HCT116 (cell line): ENCODE results near the gene PCDHGC4. TPM values are rescaled to one million over a fixed set of nuclear protein-coding genes. Genes with fewer than 3 reads are reported as not detected.

ENCODE experiments used
- ATAC-seq: fragments of 200-7000 bp; cut with Tn5 transposase; 2 replicates; pipeline ENCODE4 v1.9.1; 2020; ENCODE audit warnings: mild to moderate bottlenecking, moderate library complexity
- BruUV-seq: library from RNA; stranded (reverse); fragments of 400-500 nt; replicated peaks from 2 replicates; lab custom pipeline; 2021; lab: Mats Ljungman, UMichigan
- CTCF ChIA-PET: fragments of 300-600 bp; sonication (Branson Sonifier 250); formaldehyde crosslinking; loops from one replicate; lab custom pipeline; 2021; ENCODE audit warnings: antibody characterized with exemption; lab: Charles Lee
- POLR2A ChIA-PET: fragments of 300-600, 350-600 bp; sonication (Branson Sonifier 250); formaldehyde crosslinking; loops from one replicate; lab custom pipeline; 2021; ENCODE audit warnings: antibody characterized with exemption; lab: Charles Lee
- RAD21 ChIA-PET, 2 experiments: fragments of 300-600 bp; sonication (Branson Sonifier 250); formaldehyde crosslinking; loops; one replicate each; lab custom pipeline; 2023; ENCODE audit warnings: low total read pairs in 2 of 2; ENCODE audit not compliant: uncharacterized antibody in 2 of 2, unreplicated experiment in 2 of 2, low non-redundant PET in 1 of 2; lab: Charles Lee
- DNase-seq: peaks from one replicate; pipeline ENCODE4 v3.0.0-alpha.2; 2010; ENCODE audit warnings: low read depth, low spot score
- H2AFZ ChIP-seq: fragments of 200-600 bp; shearing (Covaris generic), sonication (generic); 2 replicates; pipeline ENCODE4 v1.6.1; 2017; ENCODE audit warnings: low read depth, mixed run types, mixed read lengths, antibody characterized with exemption, low read length; ENCODE audit not compliant: poor library complexity, severe bottlenecking
- H3K27ac ChIP-seq: 2 replicates; pipeline ENCODE4 v1.5.1; 2012; ENCODE audit warnings: low read depth, low read length
- H3K27me3 ChIP-seq: fragments of 200-600 bp; sonication (generic); 2 replicates; pipeline ENCODE4 v1.6.1; 2016; ENCODE audit warnings: mixed run types, low read length, mixed read lengths; ENCODE audit not compliant: insufficient read depth
- H3K36me3 ChIP-seq, 2 experiments: fragments of 200-500 bp in 1 of 2; fragments of 200-600 bp in 1 of 2; sonication (Bioruptor generic) in 1 of 2; sonication (generic) in 1 of 2; 2 replicates each; pipeline versions ENCODE4 v1.5.1 to v1.6.1; 2014 to 2016; ENCODE audit warnings: low read length in 2 of 2, inconsistent platforms in 1 of 2, mixed read lengths in 1 of 2, mixed run types in 1 of 2; ENCODE audit not compliant: insufficient read depth in 2 of 2, control insufficient read depth in 1 of 2
- H3K4me1 ChIP-seq, 2 experiments: fragments of 200-600 bp in 1 of 2; sonication (generic) in 1 of 2; 2 replicates each; pipeline versions ENCODE4 v1.5.1 to v1.6.1; 2012 to 2017; ENCODE audit warnings: low read length in 2 of 2, inconsistent platforms in 1 of 2, mild to moderate bottlenecking in 1 of 2, mixed read lengths in 1 of 2, mixed run types in 1 of 2, moderate library complexity in 1 of 2; ENCODE audit not compliant: insufficient read depth in 2 of 2, control insufficient read depth in 1 of 2
- H3K4me2 ChIP-seq: fragments of 200-600 bp; sonication (generic); 2 replicates; pipeline ENCODE4 v1.6.1; 2017; ENCODE audit warnings: mixed run types, low read length, mixed read lengths
- H3K4me3 ChIP-seq, 2 experiments: fragments of 200-600 bp in 1 of 2; sonication (generic) in 1 of 2; replicated peaks in 1 of 2; 2 replicates each; pipeline ENCODE4 v1.5.1; 2011 to 2016; ENCODE audit warnings: low read length in 2 of 2, control low read depth in 1 of 2, low read depth in 1 of 2, mild to moderate bottlenecking in 1 of 2, mixed read lengths in 1 of 2, mixed run types in 1 of 2
- H3K79me2 ChIP-seq: fragments of 200-600 bp; sonication (generic); 2 replicates; pipeline ENCODE4 v1.6.1; 2017; ENCODE audit warnings: mild to moderate bottlenecking, mixed run types, low read length, moderate library complexity, mixed read lengths; ENCODE audit not compliant: insufficient read depth
- H3K9ac ChIP-seq: fragments of 200-600 bp; sonication (generic); 2 replicates; pipeline ENCODE4 v1.6.1; 2016; ENCODE audit warnings: low read length, mixed read lengths
- H3K9me2 ChIP-seq: fragments of 200-600 bp; sonication (generic), shearing (Covaris generic); 2 replicates; pipeline ENCODE4 v1.6.1; 2017; ENCODE audit warnings: mixed run types, mild to moderate bottlenecking, moderate library complexity; ENCODE audit not compliant: insufficient read depth
- H3K9me3 ChIP-seq, 2 experiments: fragments of 200-500 bp in 1 of 2; fragments of 200-600 bp in 1 of 2; sonication (Bioruptor generic) in 1 of 2; sonication (generic) in 1 of 2; 2 replicates each; pipeline ENCODE4 v1.6.1; 2014 to 2017; ENCODE audit warnings: low read length in 2 of 2, mixed read lengths in 2 of 2, inconsistent platforms in 1 of 2, low read depth in 1 of 2, mild to moderate bottlenecking in 1 of 2, mixed run types in 1 of 2, moderate library complexity in 1 of 2; ENCODE audit not compliant: control insufficient read depth in 1 of 2, insufficient read depth in 1 of 2
- H4K20me1 ChIP-seq: fragments of 200-600 bp; sonication (generic), shearing (Covaris generic); 2 replicates; pipeline ENCODE4 v1.6.1; 2017; ENCODE audit warnings: mixed run types, mild to moderate bottlenecking, moderate library complexity; ENCODE audit not compliant: insufficient read depth
- CEBPB ChIP-seq: IDR thresholded peaks from 2 replicates; pipeline ENCODE4 v1.6.1; 2012; ENCODE audit warnings: low read depth
- EZH2phosphoT487 ChIP-seq: fragments of 200-600 bp; IDR thresholded peaks from 2 replicates; pipeline ENCODE4 v1.6.1; 2018; ENCODE audit warnings: antibody characterized with exemption, borderline replicate concordance
- POLR2A ChIP-seq: IDR thresholded peaks from 2 replicates; pipeline ENCODE4 v1.7.0; 2011; ENCODE audit warnings: borderline replicate concordance; ENCODE audit not compliant: insufficient read depth, insufficient read length; ENCODE audit errors: extremely low read depth
- POLR2AphosphoS5 ChIP-seq: IDR thresholded peaks from 2 replicates; pipeline ENCODE4 v1.6.1; 2011; ENCODE audit warnings: mild to moderate bottlenecking, low read depth, low read length, moderate library complexity
- RAD21 ChIP-seq: IDR thresholded peaks from 2 replicates; pipeline ENCODE4 v1.6.1; 2012; ENCODE audit warnings: low read depth, mild to moderate bottlenecking
- SRF ChIP-seq: IDR thresholded peaks from 2 replicates; pipeline ENCODE4 v1.6.1; 2012; ENCODE audit warnings: low read depth
- TCF7L2 ChIP-seq: IDR thresholded peaks from 2 replicates; pipeline ENCODE4 v1.7.0; 2011; ENCODE audit warnings: borderline replicate concordance, inconsistent platforms; ENCODE audit not compliant: insufficient read depth, insufficient read length; ENCODE audit errors: extremely low read depth
- ZBTB33 ChIP-seq: IDR thresholded peaks from 2 replicates; pipeline ENCODE4 v1.6.1; 2011; ENCODE audit warnings: mild to moderate bottlenecking, low read length, moderate library complexity; ENCODE audit not compliant: insufficient replicate concordance; ENCODE audit errors: extremely low read depth
- ZNF274 ChIP-seq: fragments of 200-500 bp; sonication (Bioruptor generic); IDR thresholded peaks from 2 replicates; pipeline ENCODE4 v1.6.1; 2014; ENCODE audit warnings: mild to moderate bottlenecking, low read depth, low read length, inconsistent platforms
- intact Hi-C: fragments of 100-400 bp; cut with micrococcal nuclease; formaldehyde crosslinking; loops from 2 replicates; pipeline ENCODE4 v1.10.0; 2022
- total RNA-seq: library from RNA; stranded (reverse); gene quantifications from one replicate; pipeline ENCODE4 v1.2.1, GENCODE V29; 2021; ENCODE audit not compliant: unreplicated experiment
- TF ChIP-seq, protein P1 (sequence below): IDR thresholded peaks from 2 replicates; pipeline ENCODE4 v1.6.1; 2012

The PCDHGC4 gene
- total RNA-seq, 1 experiment from 2014 or later, result 0.05 TPM

- Histone ChIP-seq H3K4me1 (no peaks in the 10 kb centered on the region), H3K9me3 (no peaks in the 10 kb centered on the region), H4K20me1 (no peaks in the 10 kb centered on the region), H3K36me3 (no peaks in the 10 kb centered on the region), H3K4me2 (no peak overlapping the region), H3K79me2 (no peaks in the 10 kb centered on the region), H2AFZ (no peak overlapping the region), H3K27me3 (no peaks in the 10 kb centered on the region), H3K9me2 (no peaks in the 10 kb centered on the region), H3K27ac (no peak overlapping the region)
- ChIA-PET CTCF (no interaction called here), POLR2A (no interaction called here)
- no peak for DNase-seq
- intact Hi-C loops, result no loop called here
- no TSS peak for BruUV-seq
- TF ChIP-seq POLR2A (no peak), ZBTB33 (no peak), ZNF274 (no peak), EZH2phosphoT487 (no peak), SRF (no peak), RAD21 (no peak), TCF7L2 (no peak), POLR2AphosphoS5 (no peak), CEBPB (no peak)
- TF ChIP-seq, protein P1, sequence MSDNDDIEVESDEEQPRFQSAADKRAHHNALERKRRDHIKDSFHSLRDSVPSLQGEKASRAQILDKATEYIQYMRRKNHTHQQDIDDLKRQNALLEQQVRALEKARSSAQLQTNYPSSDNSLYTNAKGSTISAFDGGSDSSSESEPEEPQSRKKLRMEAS, result no peak
- TF ChIP-seq, all 23 proteins: peak for 0
- no peak for ATAC-seq
- RAD21 ChIA-PET, result no interaction called here
- Histone ChIP-seq H3K9ac (no peak overlapping the region), H3K4me3 (no peak overlapping the region)
Observed at GRCh38 chr5:141494761-141495452, 10.1 kb downstream of the PCDHGC4 start.
